ENCODE data around the gene UBE2J2. TPM values are rescaled to one million over a fixed set of nuclear protein-coding genes. Genes with fewer than 3 reads are reported as not detected.

Gene UBE2J2
- total RNA-seq, 2 experiments from 2014 or later: 62.4 to 63.5 TPM

DNA sequence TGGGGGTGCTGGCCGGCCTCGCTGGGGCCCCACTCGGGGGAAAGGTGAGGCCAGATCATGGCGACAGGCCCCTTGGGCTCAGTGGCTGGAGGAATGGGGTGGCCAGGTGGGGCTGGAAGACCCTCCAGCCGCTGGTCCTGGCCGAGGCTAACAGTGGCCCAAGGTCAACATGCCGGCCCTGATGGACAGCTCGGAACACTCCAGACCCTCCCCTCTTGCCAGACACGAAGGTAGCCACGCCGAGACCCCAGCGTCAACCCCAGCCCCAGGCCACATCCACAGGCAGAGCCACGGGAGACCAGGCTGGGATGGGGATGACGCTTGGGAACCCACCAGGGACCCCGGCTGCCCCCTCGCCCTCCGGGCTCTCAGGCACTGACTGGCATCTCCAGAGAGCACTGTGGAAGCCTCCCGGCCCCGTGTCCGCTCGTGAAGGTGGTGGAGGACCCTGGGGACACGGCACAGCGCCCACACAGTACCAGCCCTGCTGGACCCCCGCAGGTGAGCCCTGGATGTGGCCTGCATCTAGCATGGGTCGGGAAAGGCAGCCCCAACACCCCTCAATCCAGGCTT is 26.2 kb downstream of the UBE2J2 start:
- no peaks in the 10 kb centered on the region for H3K36me3 Mint-ChIP-seq (ENCODE audit: low read depth)
- H3K9me3 Mint-ChIP-seq: no peaks in the 10 kb centered on the region
- POLR2A ChIA-PET: no interaction called here
- no peak overlapping the region for H3K4me3 Mint-ChIP-seq
- peaks cover 4% of the 10 kb centered on the region for H3K27me3 Mint-ChIP-seq
- no peak overlapping the region for H3K27ac Mint-ChIP-seq
- no peak for DNase-seq
- CTCF ChIA-PET: no interaction called here
- H3K4me1 Mint-ChIP-seq: peaks cover 16% of the 10 kb centered on the region

DNA sequence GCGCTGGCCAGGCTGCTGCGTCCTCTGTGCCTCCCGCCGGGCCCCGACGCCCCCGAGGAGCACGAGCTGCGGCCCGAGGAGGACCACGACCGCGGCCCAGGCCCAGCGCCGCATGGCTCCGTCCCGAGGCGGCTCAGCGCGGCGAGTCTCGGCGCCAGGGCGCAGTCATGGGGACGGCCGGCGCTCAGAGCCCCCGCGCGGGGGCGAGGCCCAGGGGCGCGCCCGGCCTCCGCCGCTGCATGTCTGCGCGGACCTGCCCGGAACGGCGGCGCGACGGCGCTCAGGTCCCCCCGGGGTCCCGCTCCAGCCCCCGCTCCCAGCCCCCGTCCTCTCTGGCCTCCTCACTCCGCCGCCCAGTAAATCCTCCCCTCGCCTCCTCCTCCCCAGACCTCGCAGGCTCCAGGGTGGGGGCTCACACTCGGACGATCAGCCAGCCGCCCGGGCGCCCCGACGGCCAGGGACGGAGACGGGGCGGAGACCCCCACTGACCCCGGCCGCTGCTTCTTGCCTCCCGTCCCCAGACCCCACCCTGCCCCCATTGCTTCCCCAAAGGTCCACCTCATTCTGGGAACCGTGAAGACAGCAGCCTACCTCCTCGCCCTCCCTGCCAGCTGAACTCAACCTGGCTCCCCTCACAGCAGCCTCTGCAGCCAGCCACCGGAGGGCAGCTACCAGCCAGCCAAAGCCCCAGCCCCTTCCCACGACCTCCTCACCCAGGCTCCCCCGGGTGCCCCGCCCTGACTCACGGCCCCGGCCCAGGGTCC is 26.9 kb downstream of the UBE2J2 start, which contains the start of gene C1QTNF12:
C1QTNF12 (minus strand) TSS at position 146 of the 764 bp plus-strand sequence; CDS start at position 114, 32 bp downstream.
- no peak within 1 kb of the TSS for H3K27ac Mint-ChIP-seq
- H3K27me3 Mint-ChIP-seq: peaks cover 4% of the 10 kb centered on the region
- ChIA-PET POLR2A (no interaction called here), CTCF (no interaction called here)
- H3K4me1 Mint-ChIP-seq: peaks cover 14% of the 10 kb centered on the region
- no peak for DNase-seq
- H3K9me3 Mint-ChIP-seq: no peaks in the 10 kb centered on the region
- no peak within 1 kb of the TSS for H3K4me3 Mint-ChIP-seq
- H3K36me3 Mint-ChIP-seq (ENCODE audit: low read depth): no peaks in the 10 kb centered on the region

DNA sequence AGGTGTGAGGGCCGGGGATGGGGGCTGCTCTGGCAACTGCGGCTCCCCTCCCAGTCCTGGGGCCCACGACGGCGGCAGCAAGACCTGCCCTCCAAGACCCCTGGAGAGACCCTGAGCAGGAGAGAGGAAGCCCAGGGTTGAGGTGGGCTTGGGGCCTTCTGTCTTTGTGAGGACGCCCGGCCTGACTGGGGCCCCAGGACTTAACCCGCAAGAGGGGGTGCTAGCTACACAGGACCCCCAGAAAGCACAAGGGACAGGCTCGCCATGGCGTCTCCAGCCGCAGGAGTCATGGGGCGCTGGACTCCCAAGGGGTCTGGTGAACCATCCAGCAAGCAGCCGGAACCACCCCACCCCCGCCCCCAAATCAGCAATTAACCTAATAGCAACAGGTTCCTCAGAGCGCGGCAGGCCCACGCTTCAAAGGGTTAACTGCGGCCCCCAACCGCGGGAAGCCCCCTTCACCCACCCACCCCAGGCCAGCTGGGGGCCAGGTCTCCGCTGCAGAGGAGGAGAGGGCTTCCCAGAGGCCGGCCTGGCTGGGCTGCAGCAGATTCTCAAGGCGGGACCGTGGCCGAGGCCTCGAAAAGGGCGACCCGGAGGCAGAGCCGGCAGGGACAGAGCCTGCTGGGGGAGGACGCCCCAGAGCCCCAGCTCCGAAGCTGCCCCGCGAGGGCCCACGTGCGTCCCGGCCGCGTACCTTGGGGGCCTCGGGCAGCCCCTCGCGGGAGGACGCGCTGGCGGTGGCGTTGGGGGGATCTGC is 27.7 kb downstream of the UBE2J2 start:
- no peaks in the 10 kb centered on the region for H3K36me3 Mint-ChIP-seq (ENCODE audit: low read depth)
- POLR2A ChIA-PET: no interaction called here
- no peak overlapping the region for H3K4me3 Mint-ChIP-seq
- DNase-seq: no peak
- CTCF ChIA-PET: no interaction called here
- H3K27me3 Mint-ChIP-seq: peaks cover 4% of the 10 kb centered on the region
- H3K4me1 Mint-ChIP-seq: peaks cover 12% of the 10 kb centered on the region
- no peak overlapping the region for H3K27ac Mint-ChIP-seq
- no peaks in the 10 kb centered on the region for H3K9me3 Mint-ChIP-seq

DNA sequence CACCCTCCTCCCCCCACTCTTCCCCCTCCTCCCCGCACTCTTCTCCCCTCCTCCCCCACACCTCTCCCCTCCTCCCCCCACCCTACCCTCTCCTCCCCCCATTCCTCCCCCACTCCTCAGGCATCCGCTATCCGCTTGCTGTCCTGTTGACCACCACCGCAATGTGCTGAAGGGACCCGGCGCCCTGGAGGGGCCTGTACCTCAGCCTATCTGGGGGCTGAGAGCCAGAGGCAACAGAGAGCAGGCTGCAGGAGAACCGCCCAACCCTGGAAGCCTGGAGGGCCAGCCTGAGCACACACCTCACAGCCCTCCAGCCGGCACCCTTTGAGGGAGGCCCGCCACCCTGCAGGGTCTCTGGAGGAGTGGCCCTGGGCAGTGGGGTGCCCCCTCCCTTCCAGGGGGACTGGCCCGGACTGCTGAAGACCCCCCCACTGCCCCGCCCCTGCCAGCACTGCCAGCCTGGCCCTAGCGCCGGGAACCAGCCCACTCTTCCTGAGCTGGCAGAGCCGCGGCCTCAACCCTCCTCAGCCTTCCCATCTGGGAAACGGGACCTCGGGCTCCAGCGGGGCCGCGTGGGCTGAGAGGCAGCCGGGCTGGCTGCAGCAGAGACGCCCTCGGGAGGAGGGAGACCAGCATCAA is 28.4 kb downstream of the UBE2J2 start:
- H3K27me3 Mint-ChIP-seq: peaks cover 4% of the 10 kb centered on the region
- ChIA-PET POLR2A (no interaction called here), CTCF (no interaction called here)
- DNase-seq: no peak
- H3K4me3 Mint-ChIP-seq: no peak overlapping the region
- peaks cover 6% of the 10 kb centered on the region for H3K4me1 Mint-ChIP-seq
- no peaks in the 10 kb centered on the region for H3K9me3 Mint-ChIP-seq
- H3K27ac Mint-ChIP-seq: no peak overlapping the region
- no peaks in the 10 kb centered on the region for H3K36me3 Mint-ChIP-seq (ENCODE audit: low read depth)

DNA sequence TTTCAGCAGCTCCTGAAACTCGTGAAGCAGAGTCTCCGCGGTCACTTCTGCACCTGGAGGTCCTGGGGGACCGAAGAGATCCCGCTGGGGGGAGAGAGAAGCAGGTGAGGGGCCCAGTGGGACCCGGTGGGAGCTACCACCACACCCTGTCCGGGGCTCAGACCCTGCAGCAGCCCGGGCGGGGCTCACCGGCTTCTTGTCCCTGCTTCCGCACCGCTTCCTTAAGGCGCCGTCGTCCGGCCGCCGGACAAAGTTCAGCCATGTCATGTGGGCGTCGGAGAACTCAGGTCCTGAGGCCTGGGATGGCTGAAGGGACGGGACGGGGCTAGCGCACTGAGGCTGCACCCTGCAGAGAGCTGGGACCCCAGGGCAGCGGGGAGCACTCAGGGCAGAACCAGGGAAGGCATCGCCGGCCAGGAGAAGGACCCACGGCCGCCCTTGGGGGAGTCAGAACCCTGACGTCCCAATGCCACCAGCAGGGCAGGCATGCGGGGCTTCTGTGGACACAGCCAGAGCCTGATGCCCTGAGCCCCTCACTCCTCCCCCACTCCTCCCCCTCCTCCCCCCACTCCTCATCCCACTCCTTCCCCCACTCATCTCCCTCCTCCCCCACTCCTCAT is 29.4 kb downstream of the UBE2J2 start:
- POLR2A ChIA-PET: interaction anchor here (1.4 kb wide), 1 partner anchor 29 kb away, joined by 4 read pairs; the partner anchor contains the start of gene UBE2J2
- Mint-ChIP-seq H3K36me3 (ENCODE audit: low read depth) (no peaks in the 10 kb centered on the region), H3K4me3 (no peak overlapping the region), H3K9me3 (no peaks in the 10 kb centered on the region), H3K27ac (no peak overlapping the region), H3K27me3 (peaks cover 4% of the 10 kb centered on the region), H3K4me1 (no peaks in the 10 kb centered on the region)
- no peak for DNase-seq
- CTCF ChIA-PET: no interaction called here

DNA sequence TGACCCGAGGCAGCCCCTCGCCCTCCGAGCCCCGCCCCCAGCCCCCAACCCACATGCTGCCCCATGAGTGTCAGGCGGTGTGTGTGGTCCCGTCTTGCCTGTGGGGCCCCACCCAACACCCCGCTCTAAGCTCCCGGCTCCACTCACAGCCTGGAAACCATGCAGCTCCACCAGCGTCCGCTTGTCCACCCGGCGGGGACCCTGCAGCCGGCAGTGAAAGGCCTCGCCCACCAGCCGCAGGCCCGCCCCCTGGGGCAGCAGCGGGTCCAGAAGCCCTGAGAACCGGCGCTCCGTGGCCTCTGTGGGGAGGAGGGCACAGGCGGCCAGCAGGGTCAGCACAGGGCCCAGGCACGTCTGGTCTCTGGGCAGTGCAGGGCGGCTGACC is 29.9 kb downstream of the UBE2J2 start:
- Mint-ChIP-seq H3K27me3 (peaks cover 4% of the 10 kb centered on the region), H3K9me3 (no peaks in the 10 kb centered on the region), H3K4me1 (no peaks in the 10 kb centered on the region), H3K4me3 (no peak overlapping the region), H3K27ac (no peak overlapping the region), H3K36me3 (ENCODE audit: low read depth) (no peaks in the 10 kb centered on the region)
- DNase-seq: no peak
- ChIA-PET CTCF (no interaction called here), POLR2A (interaction anchor here (1.4 kb wide), 1 partner anchor 30 kb away, joined by 4 read pairs; the partner anchor contains the start of gene UBE2J2)

DNA sequence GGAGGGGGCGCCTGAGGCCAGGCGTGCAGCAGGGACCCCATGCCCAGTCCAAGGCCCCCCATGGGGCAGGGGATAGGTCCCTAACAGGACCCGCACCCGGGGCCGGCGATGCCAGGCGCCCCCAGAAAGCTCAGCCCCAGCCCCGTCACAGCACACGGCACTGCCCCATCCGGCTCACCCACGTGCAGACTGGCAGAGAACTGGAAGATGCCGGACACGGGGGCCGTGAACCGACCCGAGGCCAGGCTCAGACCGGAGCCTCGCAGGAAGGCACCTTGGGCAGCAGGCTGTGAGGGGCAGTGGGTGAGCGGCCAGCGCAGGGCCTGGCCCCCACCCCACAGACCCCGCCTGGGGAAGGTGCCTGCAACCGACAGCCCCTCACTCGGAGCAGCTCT is 30.4 kb downstream of the UBE2J2 start:
- H3K4me1 Mint-ChIP-seq: no peaks in the 10 kb centered on the region
- POLR2A ChIA-PET: interaction anchor here (1.4 kb wide), 1 partner anchor 30 kb away, joined by 4 read pairs; the partner anchor contains the start of gene UBE2J2
- no peak overlapping the region for H3K4me3 Mint-ChIP-seq
- H3K27me3 Mint-ChIP-seq: peaks cover 4% of the 10 kb centered on the region
- no peak for DNase-seq
- no peaks in the 10 kb centered on the region for H3K9me3 Mint-ChIP-seq
- CTCF ChIA-PET: no interaction called here
- no peak overlapping the region for H3K27ac Mint-ChIP-seq
- no peaks in the 10 kb centered on the region for H3K36me3 Mint-ChIP-seq (ENCODE audit: low read depth)

DNA sequence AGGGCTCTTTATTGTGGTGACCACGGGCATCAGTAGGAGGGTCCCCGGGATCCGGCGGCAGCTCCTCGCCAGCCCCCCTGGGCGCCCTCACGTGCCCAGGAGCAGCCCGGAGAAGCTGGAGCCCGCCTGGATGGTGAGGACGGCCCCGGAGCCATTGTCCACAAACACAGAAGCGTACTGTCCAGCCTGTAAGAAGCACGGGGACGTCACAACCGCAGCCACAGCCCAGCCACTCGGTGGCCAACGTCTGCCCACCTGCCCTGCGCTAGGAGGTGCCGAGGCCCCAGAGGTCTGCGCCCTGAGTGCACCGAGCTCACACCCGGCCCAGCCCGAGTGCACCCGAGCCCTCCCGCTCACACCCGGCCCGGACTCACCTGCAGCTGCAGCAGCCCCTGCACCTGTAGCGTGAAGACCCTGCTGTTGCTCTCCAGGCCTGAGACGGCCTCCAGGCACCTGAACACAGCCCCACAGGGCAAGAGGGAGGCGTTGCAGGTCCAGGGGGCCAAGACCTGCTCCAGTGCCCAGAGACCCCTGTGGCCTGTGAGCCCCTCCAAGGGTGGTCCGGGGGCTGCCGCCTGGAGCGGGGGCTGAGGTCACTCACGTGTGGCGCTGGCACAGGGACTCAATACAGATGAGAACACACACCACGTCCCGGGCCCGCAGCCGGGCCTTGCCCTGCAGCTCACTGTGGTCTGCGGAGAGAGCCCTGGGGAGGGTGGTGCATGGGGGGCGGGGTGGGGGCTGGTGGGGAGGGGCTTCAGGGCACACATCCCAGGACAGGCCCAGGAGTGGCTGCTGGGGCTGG is 31.0 kb downstream of the UBE2J2 start:
- Mint-ChIP-seq H3K27ac (no peak overlapping the region), H3K27me3 (peaks cover 4% of the 10 kb centered on the region), H3K4me3 (no peak overlapping the region), H3K9me3 (no peaks in the 10 kb centered on the region), H3K36me3 (ENCODE audit: low read depth) (no peaks in the 10 kb centered on the region), H3K4me1 (no peaks in the 10 kb centered on the region)
- POLR2A ChIA-PET: no interaction called here
- no peak for DNase-seq
- CTCF ChIA-PET: interaction anchor here (0.9 kb wide), 1 partner anchor 120 kb away, joined by 4 read pairs; no protein-coding TSS in a partner anchor

DNA sequence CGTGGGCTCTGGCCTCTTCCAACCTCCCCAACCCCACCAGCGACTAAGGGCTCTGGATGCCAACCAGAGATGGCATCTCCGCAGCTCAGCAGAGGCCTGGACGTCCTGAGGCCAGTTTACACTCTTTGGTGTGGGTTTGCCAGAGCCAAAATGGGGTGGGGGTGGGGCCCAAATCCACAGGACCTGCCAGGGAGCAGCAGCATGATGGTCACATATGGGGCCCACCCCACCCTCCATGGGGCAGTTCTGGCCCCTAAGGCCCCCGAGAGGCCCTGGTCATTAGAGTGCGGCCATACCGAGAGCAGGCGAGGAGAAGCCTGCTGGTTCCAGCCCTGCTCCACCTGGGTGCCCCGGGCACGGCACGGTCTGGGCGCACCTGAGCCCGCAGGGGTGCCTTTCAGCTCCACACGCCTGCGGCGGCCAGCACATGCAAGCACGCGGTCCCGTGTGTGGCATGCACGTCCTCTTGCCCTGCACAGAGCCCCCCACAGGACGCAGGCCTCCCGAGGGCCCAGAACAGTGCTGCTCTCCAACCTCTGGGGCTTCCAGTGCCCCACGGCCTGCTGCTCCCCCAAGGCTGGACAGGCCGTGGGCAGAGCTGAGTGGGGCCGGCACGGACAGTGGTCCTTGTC is 31.9 kb downstream of the UBE2J2 start:
- ChIA-PET CTCF (interaction anchor here (0.9 kb wide), 1 partner anchor 119 kb away, joined by 4 read pairs; no protein-coding TSS in a partner anchor), POLR2A (interaction anchor here (0.5 to 1.4 kb wide), 2 partner anchors 10 to 162 kb away, joined by 3 read pairs; partner anchors contain the start of genes B3GALT6 and SDF4)
- Mint-ChIP-seq H3K27me3 (no peaks in the 10 kb centered on the region), H3K4me1 (no peaks in the 10 kb centered on the region), H3K27ac (no peak overlapping the region), H3K4me3 (no peak overlapping the region), H3K36me3 (ENCODE audit: low read depth) (no peaks in the 10 kb centered on the region), H3K9me3 (no peaks in the 10 kb centered on the region)
- DNase-seq: no peak

DNA sequence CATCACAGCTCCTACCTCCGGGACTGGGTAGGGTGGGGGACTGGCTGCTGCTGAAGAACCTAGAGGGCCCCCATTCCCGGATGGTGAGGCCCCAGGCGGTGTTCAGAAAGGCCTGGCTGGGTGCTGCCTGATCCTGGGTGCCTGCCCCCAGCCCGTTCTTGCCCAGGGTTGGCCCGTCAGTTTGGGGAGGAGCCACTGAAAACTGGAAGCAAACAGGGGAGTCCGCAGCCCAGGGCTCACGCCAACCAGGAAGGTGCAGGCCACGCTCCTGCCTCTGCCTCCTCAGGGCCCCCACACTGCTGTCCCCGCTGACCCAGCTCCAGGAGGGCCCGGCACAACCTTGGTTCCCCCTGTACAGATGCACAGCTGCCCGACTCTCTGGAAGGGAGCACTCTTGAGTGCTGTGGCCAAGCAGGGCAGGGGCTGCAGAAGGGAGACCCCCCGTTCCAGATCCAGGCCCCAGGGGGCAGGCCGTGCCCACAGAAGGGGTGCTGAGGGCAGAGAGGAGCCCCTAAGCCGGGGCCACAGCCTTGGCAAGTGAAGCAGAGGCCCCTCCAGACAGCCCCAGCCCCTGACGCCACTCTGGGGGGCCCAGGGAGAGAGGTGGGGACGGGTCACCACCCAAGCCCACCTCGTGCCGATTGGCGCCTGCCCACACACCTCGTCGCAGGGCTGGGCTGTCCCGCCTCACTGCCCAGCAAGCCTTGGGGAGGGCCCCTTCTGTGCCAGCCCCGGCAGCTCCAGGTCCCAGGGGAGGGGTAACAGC is 32.6 kb downstream of the UBE2J2 start:
- Mint-ChIP-seq H3K4me3 (no peak overlapping the region), H3K4me1 (no peaks in the 10 kb centered on the region), H3K9me3 (no peaks in the 10 kb centered on the region), H3K27me3 (no peaks in the 10 kb centered on the region), H3K27ac (no peak overlapping the region), H3K36me3 (ENCODE audit: low read depth) (no peaks in the 10 kb centered on the region)
- DNase-seq: no peak
- POLR2A ChIA-PET: interaction anchor here (1.4 kb wide), 1 partner anchor 9 kb away, joined by 3 read pairs; the partner anchor contains the start of genes B3GALT6 and SDF4
- CTCF ChIA-PET: no interaction called here

DNA sequence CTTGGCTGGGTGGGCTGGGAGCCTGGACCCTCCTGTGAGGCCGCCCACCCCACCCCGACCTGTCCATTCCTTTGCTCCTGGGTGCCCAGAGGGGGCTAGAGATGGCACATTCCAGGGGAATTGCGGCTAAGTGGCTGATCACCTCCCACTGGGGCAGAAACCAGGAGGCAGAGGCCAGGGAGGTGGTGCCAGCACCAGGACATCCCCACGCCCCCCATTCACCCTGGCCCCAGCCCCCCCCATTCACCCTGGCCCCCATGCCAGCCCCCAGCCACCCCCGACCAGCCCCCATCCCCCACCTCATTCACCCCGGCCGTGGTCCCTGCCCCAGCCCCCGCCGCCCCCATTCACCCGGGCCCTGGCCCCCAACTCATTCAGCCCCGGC is 33.3 kb downstream of the UBE2J2 start:
- Mint-ChIP-seq H3K4me3 (no peak overlapping the region), H3K27ac (no peak overlapping the region), H3K4me1 (no peaks in the 10 kb centered on the region), H3K27me3 (no peaks in the 10 kb centered on the region), H3K36me3 (ENCODE audit: low read depth) (no peaks in the 10 kb centered on the region), H3K9me3 (no peaks in the 10 kb centered on the region)
- CTCF ChIA-PET: no interaction called here
- POLR2A ChIA-PET: interaction anchor here (1.4 kb wide), 1 partner anchor 9 kb away, joined by 3 read pairs; the partner anchor contains the start of genes B3GALT6 and SDF4
- no peak for DNase-seq

Data from activated CD4-positive, alpha-beta memory T cell treated with anti-CD3 and anti-CD28 coated beads, Interleukin-2, amount 10 ng/mL, durations not matched to agents 7 days and 5 days (primary cell).